ENCODE results near the gene DEXI.

- TF ChIP-seq POLR2AphosphoS5 (IDR thresholded peaks at IDR 0.05) (no peak), CTCF (IDR thresholded peaks at IDR 0.05) (no peak)
These were observed 3.2 kb downstream of the DEXI start for GRCh38 chr16:10938796-10939648.
